ENCODE results near the gene RIT2.

Gene RIT2

GRCh38 chr18:42936289-42936688 lies 179.2 kb downstream of the RIT2 start:
- DNase-seq (ENCODE audit: low read depth in 2 of 2, low spot score in 1 of 2): no peak

- no peak for DNase-seq (ENCODE audit: low read depth in 2 of 2, low spot score in 1 of 2)
These were observed 184.0 kb downstream of the RIT2 start for GRCh38 chr18:42931491-42931890.

GRCh38 chr18:42929857-42930256 lies 185.6 kb downstream of the RIT2 start:
- no peak for DNase-seq (ENCODE audit: low read depth in 2 of 2, low spot score in 1 of 2)

- DNase-seq (ENCODE audit: low read depth in 2 of 2, low spot score in 1 of 2): no peak
These were observed 186.3 kb downstream of the RIT2 start for GRCh38 chr18:42929181-42929580.

- DNase-seq (ENCODE audit: low read depth in 2 of 2, low spot score in 1 of 2): no peak
These were observed 190.4 kb downstream of the RIT2 start for GRCh38 chr18:42925036-42925435.

- no peak for DNase-seq (ENCODE audit: low read depth in 2 of 2, low spot score in 1 of 2)
These were observed 193.1 kb downstream of the RIT2 start for GRCh38 chr18:42922363-42922762.

- DNase-seq (ENCODE audit: low read depth in 2 of 2, low spot score in 1 of 2): no peak
These were observed 194.2 kb downstream of the RIT2 start for GRCh38 chr18:42921226-42921737.

GRCh38 chr18:42920621-42921020 lies 194.9 kb downstream of the RIT2 start:
- DNase-seq (ENCODE audit: low read depth in 2 of 2, low spot score in 1 of 2): no peak

GRCh38 chr18:42915299-42915698 lies 200.2 kb downstream of the RIT2 start:
- DNase-seq (ENCODE audit: low read depth in 2 of 2, low spot score in 1 of 2): no peak

- no peak for DNase-seq (ENCODE audit: low read depth in 2 of 2, low spot score in 1 of 2)
These were observed 201.0 kb downstream of the RIT2 start for GRCh38 chr18:42914476-42914875.

GRCh38 chr18:42909095-42909494 lies 206.4 kb downstream of the RIT2 start:
- DNase-seq (ENCODE audit: low read depth in 2 of 2, low spot score in 1 of 2): no peak

GRCh38 chr18:42906761-42907160 lies 208.7 kb downstream of the RIT2 start:
- no peak for DNase-seq (ENCODE audit: low read depth in 2 of 2, low spot score in 1 of 2)

- DNase-seq (ENCODE audit: low read depth in 2 of 2, low spot score in 1 of 2): no peak
These were observed 214.3 kb downstream of the RIT2 start for GRCh38 chr18:42901161-42901560.

GRCh38 chr18:42893977-42894376 lies 221.5 kb downstream of the RIT2 start:
- DNase-seq (ENCODE audit: low read depth in 2 of 2, low spot score in 1 of 2): no peak

- no peak for DNase-seq (ENCODE audit: low read depth in 2 of 2, low spot score in 1 of 2)
These were observed 223.3 kb downstream of the RIT2 start for GRCh38 chr18:42892181-42892580.

- no peak for DNase-seq (ENCODE audit: low read depth in 2 of 2, low spot score in 1 of 2)
These were observed 223.8 kb downstream of the RIT2 start for GRCh38 chr18:42891705-42892104.

GRCh38 chr18:42883169-42883568 lies 232.3 kb downstream of the RIT2 start:
- no peak for DNase-seq (ENCODE audit: low read depth in 2 of 2, low spot score in 1 of 2)

GRCh38 chr18:42882122-42882521 lies 233.4 kb downstream of the RIT2 start:
- no peak for DNase-seq (ENCODE audit: low read depth in 2 of 2, low spot score in 1 of 2)

- DNase-seq (ENCODE audit: low read depth in 2 of 2, low spot score in 1 of 2): no peak
These were observed 242.6 kb downstream of the RIT2 start for GRCh38 chr18:42872838-42873237.

GRCh38 chr18:42864876-42865275 lies 250.6 kb downstream of the RIT2 start:
- no peak for DNase-seq (ENCODE audit: low read depth in 2 of 2, low spot score in 1 of 2)

- no peak for DNase-seq (ENCODE audit: low read depth in 2 of 2, low spot score in 1 of 2)
These were observed 254.2 kb downstream of the RIT2 start for GRCh38 chr18:42861271-42861670.

GRCh38 chr18:42860548-42860947 lies 254.9 kb downstream of the RIT2 start:
- DNase-seq (ENCODE audit: low read depth in 2 of 2, low spot score in 1 of 2): no peak

- no peak for DNase-seq (ENCODE audit: low read depth in 2 of 2, low spot score in 1 of 2)
These were observed 255.5 kb downstream of the RIT2 start for GRCh38 chr18:42860011-42860410.

- DNase-seq (ENCODE audit: low read depth in 2 of 2, low spot score in 1 of 2): no peak
These were observed 260.9 kb downstream of the RIT2 start for GRCh38 chr18:42854558-42854957.
